NOMO-1 (cell line): ENCODE results near the gene IFT80.

Source experiments
- DNase-seq, 2 experiments: peaks; one replicate each; lab custom pipeline; 2025; ENCODE audit not compliant: unreplicated experiment in 2 of 2; lab: John Stamatoyannopoulos, UW

The IFT80 gene

GRCh38 chr3:160401291-160402095, 2.5 kb upstream of the IFT80 start:
- peak; percentile 19 to 62 for DNase-seq

DNA sequence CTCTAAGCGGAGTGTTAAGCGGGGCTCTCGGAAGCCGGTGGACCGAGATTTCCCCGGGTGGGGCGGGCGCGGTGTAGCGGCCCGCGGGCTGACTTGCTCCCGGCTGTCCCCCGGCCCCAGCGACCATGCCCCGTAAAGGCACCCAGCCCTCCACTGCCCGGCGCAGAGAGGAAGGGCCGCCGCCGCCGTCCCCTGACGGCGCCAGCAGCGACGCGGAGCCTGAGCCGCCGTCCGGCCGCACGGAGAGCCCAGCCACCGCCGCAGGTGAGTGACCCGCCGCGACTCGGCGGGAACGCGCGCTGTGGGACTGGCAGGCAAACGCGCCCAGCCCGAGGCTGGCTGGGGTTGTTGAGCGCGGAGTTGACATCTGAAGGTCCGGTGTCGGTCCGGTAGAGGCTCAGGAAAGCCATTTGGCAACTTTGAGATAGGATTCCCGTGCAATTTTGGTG, 1.7 kb upstream of the IFT80 start:
- no peak for DNase-seq

GRCh38 chr3:160400030-160400701, 1.1 kb upstream of the IFT80 start:
- DNase-seq, result peak in 1 of 2 experiments; percentile 61

DNA sequence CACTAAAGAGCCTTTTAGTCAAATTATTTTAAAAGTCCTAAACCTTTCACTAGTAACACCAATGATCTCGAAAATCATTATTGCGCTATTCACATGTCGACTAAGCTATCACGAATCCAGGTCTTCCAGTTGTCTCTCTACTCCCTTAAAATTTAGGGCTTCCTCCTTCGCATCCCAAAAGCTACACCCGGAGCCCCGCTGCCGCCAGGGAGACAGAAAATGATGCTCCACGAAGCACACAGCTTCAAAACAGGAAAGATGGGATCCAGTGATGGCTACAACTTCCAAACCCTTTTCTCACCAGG, 253 bp downstream of the IFT80 start:
- DNase-seq, result no peak

DNA sequence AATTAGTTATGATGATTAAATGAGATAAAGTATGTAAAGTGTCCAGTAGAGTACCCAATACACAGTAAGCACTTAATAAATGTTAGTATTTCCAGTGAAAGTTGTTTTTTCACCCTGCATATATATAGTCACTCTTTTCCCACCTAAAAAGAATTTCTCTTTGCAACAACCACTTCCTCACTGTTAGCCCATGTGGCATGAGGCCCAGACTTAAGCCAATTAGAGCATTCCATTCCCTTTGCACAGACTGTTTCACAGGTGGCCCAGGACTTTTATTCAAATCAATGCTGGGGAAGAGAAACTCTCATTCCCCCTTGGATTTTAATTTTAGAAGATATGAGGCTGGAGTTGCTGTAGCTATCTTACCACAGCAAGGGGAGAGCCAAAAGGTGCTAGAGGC, 3.7 kb downstream of the IFT80 start:
- no peak for DNase-seq

DNA sequence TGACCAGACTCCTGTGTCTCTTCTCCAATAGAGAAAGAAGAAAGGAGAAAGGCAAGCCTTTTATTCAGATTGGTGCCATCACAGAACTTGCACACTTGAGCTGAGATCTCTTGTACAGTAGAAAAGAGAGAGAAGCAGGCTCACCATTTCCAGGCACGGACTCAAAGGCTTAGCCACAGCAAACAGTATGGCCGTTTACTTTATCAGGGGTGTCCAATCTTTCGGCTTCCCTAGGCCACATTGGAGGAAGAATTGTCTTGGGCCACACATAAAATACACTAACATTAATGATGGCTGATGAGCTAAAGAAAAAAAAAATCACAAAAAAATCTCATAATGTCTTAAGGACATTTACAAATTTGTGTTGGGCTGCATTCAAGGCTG, 5.0 kb downstream of the IFT80 start:
- no peak for DNase-seq

- DNase-seq, result no peak
Measured at GRCh38 chr3:160393346-160394008, 5.5 kb downstream of the IFT80 start.

- no peak for DNase-seq
Measured at GRCh38 chr3:160392798-160393197, 6.2 kb downstream of the IFT80 start.

DNA sequence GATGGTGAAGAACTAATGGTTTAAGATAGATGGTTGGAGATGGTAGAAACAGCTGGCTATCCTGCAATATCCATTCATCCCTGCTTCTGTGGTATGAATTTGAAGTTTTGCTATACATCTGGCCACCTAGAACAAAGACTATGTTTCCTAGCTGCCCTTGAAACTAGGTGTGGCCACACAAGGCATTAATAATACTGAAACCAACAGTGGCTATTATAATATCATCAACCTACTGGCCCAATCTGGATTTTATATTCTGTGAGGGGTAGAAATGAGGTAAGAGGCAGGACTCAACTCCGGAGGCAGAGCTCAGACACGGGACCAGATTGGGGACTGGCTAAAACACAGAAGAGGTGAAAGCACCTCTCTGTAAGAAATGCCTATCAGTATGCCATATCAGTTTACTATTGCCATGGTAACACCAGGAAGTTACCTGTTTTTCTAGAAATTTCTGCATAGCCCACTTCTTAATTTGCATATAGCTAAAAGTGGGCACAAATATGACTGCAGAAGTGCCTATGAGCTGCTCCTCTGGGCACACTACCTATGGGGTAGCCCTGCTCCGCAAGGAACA, 8.4 kb downstream of the IFT80 start:
- DNase-seq, result no peak

DNA sequence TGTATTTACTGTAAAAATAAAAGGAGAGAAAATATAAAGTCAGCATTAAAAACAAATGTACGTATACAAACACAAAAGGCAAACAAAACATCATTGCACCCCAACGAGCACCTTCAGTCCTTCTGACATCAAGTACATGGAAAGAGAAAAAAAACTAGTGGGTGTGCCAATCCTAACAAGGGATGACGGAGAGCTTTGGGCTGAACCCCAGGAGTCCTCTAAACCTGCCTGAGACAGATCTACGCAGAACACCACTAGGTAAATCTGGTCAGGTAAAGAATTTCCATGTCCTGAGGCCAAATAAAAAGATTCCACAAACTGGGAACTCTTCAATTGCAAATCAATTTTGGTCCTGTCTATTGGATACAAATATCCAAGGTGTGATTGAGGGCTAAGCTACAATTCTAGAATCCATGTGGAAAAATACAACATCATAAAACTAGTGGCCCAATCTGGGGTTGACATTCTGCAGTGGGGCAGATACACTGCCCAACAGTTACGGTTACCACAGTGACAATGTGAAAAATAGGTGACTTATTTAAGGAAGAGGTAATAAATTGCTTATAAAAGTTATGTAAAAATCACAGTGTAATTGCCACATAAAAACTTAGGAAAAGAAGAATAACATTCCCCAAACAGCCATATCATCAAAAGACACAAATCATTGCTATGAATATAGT, 14.2 kb downstream of the IFT80 start:
- DNase-seq, result no peak

DNA sequence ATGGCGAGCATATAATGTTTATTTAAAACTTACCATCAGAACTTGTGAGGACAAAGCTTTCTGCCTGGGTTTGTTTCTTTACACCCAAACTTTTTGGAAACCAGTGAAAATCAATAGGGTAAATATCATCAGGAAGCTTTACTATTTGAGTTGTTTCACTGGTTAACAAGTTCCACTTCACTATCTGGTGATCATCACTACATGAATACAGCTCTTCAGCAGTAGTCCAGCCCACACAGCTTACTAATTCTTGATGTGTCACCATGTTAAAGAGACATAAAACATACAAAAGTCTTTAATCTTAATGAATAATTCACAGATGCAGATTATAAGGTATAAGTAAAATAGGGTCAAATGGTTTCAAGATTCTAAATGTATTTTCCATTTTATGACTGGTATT, 17.6 kb downstream of the IFT80 start:
- DNase-seq, result no peak

- DNase-seq, result no peak
Measured at GRCh38 chr3:160379628-160380214, 19.3 kb downstream of the IFT80 start.

DNA sequence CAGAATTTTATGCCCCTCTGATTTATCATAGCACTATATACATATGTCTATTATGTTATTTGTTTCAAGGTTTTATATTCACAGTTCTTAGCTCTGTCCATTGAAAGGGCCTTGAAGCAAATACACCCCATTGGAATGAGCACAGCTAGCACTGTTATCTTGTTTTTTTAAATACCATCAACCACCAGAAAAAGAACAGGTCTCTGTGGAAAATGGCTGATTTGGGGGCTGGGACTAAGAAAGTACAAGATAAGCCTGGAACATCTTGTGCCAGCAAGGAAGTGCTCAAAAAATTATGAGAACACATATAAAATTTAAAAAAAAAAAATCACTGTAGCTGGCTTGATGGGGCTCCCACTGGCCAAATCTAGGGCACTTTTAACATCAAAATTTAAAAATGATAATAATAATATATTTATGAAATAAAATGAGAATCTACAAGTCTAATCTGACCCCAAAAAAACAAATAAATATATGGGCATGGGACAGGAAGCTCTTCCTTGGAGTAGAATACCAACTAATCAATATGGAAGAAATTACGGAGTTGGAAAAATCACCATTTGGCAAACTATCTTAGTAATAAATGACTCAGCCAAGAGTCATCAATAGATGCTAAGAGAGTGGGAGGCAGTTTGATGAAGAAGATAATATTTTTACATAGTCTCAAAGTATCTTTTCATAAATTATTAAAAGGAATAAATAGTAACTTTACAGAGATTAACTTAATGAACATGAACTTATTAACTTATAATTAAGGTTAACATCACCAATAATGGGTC, 20.5 kb downstream of the IFT80 start:
- no peak for DNase-seq

DNA sequence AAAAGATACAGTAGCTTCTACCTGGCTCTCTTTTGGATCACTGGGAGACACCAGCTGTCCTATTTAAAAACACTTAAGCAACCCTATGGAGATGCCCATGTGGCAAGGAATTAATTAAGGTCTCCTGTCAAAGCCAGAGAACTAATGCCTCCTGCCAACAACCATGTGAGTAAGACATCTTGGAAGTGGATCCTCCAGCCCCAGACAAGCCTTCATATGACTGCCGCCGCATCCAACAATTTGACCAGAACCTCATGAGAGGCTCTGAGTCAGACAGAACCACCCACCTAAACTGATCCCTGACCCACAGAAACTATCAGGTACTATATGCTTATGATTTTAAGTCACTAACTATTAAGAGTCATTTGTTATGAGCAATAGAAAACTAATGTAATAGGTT, 22.3 kb downstream of the IFT80 start:
- no peak for DNase-seq

- DNase-seq, result no peak
Measured at GRCh38 chr3:160374925-160375324, 24.1 kb downstream of the IFT80 start.

GRCh38 chr3:160374472-160374871, 24.6 kb downstream of the IFT80 start:
- no peak for DNase-seq

GRCh38 chr3:160373655-160374054, 25.4 kb downstream of the IFT80 start:
- no peak for DNase-seq

GRCh38 chr3:160372780-160373179, 26.2 kb downstream of the IFT80 start:
- peak; percentile 60 to 87 for DNase-seq

- no peak for DNase-seq
Measured at GRCh38 chr3:160370987-160371857, 27.8 kb downstream of the IFT80 start.
